ENCODE measurements around the gene SFRP2.
A peak's percentile ranks its signal among the peaks of the same experiment; 100 is the strongest.

The SFRP2 gene

GRCh38 chr4:153763404-153763803, 25.5 kb downstream of the SFRP2 start:
- peak; percentile 24 for TF ChIP-seq CTCF (IDR thresholded peaks at IDR 0.05; ENCODE audit: insufficient read depth, missing control alignments)
- FAIRE-seq = no peak
- no peak for DNase-seq (ENCODE audit: insufficient read length, low spot score)

- DNase-seq (ENCODE audit: insufficient read length, low spot score) = no peak
- no peak for FAIRE-seq
- no peak for TF ChIP-seq CTCF (IDR thresholded peaks at IDR 0.05; ENCODE audit: insufficient read depth, missing control alignments)
Measured at GRCh38 chr4:153759407-153760316, 29.2 kb downstream of the SFRP2 start, which contains the start of gene RNF175. RNF175 (minus strand) TSS chr4:153760024; CDS start chr4:153759862, 162 bp downstream.

DNA sequence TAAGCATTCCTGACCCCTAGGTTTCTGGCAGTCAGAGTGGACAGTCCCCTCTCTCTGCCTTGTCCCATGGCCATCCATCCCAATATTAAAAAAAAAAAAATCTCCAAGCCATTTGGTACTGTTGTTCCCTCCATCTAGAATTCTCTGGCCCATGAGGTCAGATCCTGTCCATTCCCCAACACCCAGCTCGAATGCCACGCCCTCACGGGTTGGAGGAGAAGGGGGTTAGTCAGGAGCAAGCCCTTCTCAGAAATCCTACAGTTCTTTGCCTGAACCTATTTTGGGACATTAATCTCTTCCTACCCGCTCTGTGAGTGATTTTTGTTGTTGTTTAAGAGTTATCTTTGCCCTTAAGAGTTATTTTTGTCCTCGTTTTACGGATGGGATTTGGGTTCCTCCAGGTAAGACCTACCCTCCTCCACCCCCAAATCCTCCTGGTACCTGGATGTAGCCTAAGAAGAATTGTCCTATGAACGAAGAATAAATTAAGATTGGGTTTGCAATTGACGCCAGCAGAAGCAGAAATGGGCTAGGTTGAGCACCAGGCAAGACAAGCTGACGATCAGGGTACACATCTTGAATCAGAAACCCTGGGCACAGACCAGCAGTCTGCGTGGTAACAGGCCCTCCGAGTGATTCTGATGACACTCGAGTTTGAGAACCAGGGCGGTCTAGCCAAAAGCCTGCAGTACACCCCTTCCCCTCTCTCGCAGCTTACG, 30.0 kb downstream of the SFRP2 start:
- TF ChIP-seq CTCF (IDR thresholded peaks at IDR 0.05; ENCODE audit: insufficient read depth, missing control alignments) = no peak
- FAIRE-seq (no peak), DNase-seq (ENCODE audit: insufficient read length, low spot score) (no peak)

DNA sequence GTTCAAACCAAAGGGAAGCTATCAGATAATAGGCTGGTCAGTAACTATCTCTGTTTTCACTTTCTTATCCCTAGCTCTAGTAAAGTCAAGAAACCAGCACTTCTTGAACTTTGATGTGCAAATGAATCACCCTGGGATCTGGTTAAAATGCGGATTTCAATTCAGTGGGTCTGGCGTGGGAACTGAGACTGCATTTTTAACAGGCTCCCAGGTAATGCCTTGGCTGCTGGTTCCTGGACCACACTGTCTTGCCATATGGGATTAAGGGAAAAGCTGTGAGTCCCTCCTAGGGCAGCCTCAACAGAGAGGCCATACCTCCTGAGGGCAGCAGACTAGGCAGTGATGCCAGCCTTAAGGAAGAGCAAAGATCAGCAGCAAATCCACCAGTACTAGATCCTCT, 30.7 kb downstream of the SFRP2 start:
- FAIRE-seq (no peak), DNase-seq (ENCODE audit: insufficient read length, low spot score) (no peak)
- no peak for TF ChIP-seq CTCF (IDR thresholded peaks at IDR 0.05; ENCODE audit: insufficient read depth, missing control alignments)

GRCh38 chr4:153757407-153757806, 31.5 kb downstream of the SFRP2 start:
- DNase-seq (ENCODE audit: insufficient read length, low spot score) = no peak
- no peak for TF ChIP-seq CTCF (IDR thresholded peaks at IDR 0.05; ENCODE audit: insufficient read depth, missing control alignments)
- no peak for FAIRE-seq

GRCh38 chr4:153755186-153755585, 33.7 kb downstream of the SFRP2 start:
- no peak for DNase-seq (ENCODE audit: insufficient read length, low spot score)
- FAIRE-seq = no peak
- TF ChIP-seq CTCF (IDR thresholded peaks at IDR 0.05; ENCODE audit: insufficient read depth, missing control alignments) = no peak
